NCI-H1436 (cell line): Measurements from ENCODE around the gene GSS.

Experiments
- DNase-seq: peaks from one replicate; lab custom pipeline; 2025; lab: John Stamatoyannopoulos, UW

The GSS gene

GRCh38 chr20:34993941-34994508 is 38.4 kb upstream of the GSS start:
- no peak for DNase-seq

DNA sequence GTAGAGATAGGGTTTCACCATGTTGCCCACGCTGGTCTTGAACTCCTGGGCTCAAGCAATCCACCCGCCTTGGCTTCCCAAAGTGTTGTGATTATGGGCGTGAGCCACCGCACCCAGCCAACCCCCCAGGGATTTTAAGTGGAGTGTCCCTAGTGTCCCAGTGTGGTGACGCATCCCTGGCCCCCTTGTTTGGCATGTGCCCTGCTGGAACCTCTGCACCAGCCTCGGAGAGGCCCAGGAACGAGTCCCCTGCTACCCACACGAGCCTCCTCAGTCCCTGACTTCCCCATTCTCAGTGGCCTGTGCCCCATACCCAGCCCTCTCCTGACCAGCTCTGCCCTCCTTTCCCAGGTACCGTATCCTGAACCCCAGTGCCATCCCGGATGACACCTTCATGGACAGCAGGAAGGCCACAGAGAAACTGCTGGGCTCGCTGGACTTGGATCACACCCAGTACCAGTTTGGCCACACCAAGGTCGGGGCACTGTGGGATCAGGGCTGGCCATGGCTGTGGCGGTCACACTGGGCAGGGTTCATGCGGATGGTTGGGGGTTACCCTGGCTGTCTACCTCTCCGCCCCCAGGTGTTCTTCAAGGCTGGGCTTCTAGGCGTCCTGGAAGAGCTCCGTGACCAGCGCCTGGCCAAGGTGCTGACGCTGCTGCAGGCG is 37.3 kb upstream of the GSS start:
- no peak for DNase-seq

GRCh38 chr20:34990661-34991214 is 35.1 kb upstream of the GSS start:
- no peak for DNase-seq

DNA sequence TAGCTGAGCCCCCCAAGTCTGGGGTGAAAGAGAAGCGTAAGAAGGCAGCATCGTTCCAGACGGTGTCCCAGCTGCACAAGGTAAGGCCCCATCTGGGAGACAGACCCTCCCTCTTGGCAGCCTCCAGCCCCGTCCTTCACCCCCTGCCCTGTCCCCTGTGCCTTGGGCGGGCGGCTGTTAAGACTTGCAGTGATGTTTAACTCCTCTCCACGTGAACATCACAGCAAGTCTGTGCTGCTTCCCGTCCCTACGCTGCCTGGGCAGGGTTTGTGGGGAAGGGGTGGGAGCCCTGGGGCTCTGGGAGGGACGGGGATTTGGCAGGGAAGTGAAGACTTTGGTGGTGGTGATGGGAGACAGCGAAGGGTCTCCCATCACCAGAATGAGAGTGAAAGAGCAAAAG is 34.6 kb upstream of the GSS start:
- DNase-seq, result no peak

DNA sequence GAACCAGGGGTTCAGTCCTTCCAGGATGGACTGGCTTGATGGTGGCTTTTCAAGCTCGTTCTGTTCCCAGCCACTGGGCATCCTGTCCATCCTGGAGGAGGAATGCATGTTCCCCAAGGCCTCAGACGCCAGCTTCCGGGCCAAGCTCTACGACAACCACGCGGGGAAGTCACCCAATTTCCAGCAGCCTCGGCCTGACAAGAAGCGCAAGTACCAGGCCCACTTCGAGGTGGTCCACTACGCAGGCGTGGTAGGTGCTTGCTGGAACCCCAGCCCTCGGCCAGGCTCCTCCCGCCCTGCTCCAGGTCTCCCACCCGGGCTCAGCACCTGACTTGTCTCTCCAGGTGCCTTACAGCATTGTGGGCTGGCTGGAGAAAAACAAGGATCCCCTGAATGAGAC is 34.1 kb upstream of the GSS start:
- no peak for DNase-seq

- DNase-seq, result no peak
Measured at GRCh38 chr20:34989118-34989517, 33.5 kb upstream of the GSS start.

- no peak for DNase-seq
Measured at GRCh38 chr20:34988191-34988540, 32.6 kb upstream of the GSS start.

- DNase-seq, result no peak
Measured at GRCh38 chr20:34987288-34988190, 31.9 kb upstream of the GSS start.

DNA sequence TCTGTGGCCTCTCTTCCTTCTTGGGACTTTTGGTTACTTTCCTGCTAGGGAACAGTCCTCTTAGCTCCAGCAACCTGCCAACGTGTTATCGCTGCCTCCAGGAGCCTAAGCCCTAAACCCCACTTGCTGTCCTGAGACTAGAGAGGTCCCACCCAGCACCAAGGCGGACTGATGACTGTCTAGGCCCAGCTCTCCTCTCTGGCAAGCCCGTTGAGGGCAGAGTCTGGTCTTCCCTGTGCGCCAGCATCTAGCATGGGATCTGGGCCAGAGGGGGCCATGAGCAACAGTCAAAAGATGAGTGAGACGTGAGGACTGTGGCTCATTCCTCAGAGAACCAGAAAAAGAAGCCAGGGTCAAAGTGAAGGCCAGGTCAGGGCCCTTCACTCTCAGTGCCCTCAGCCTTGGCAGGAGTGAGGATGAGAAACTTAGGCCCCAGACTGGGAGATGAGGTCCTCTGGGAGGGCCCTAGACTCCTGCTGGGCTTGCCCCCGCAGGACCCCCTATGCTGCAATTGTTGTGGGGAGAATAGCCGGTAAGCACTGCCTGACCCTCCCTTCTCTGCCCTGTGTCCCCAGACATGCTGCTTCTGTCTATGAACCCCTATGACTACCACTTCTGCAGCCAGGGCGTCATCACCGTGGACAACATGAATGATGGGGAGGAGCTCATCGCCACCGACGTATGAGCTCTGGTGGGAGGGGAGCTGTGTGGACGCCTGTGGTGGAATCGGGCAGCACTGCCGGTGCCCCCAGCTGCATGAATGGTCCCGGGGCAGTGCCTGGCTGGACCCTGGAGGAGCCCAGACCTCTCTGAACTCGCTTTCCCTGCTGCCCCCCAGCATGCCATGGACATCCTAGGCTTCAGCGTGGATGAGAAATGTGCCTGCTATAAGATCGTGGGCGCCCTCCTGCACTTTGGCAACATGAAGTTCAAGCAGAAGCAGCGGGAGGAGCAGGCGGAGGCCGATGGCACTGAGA is 31.0 kb upstream of the GSS start:
- DNase-seq, result no peak

GRCh38 chr20:34985461-34986310 is 30.1 kb upstream of the GSS start:
- DNase-seq, result no peak

DNA sequence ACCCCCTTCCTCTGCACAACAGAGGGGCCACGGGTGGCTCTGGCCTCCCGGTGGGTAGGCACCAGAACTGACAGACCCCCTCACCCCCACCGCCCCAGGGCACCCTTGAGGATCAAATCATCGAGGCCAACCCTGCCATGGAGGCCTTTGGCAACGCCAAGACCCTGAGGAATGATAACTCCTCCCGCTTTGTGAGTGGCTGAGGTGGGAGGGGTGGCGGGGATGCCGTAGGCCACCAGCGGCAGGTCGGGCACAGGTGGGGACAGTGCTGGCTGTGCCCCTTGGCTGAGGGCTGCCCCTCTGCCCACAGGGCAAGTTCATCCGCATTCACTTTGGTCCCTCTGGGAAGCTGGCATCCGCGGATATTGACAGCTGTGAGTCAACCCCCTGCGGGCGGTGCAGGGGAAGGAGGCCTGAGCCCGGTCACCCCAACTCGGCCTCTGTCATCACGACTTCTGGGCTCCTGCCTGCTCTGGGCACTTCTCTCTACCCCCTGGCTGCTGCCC is 29.2 kb upstream of the GSS start:
- DNase-seq, result no peak

GRCh38 chr20:34983995-34984735 is 28.6 kb upstream of the GSS start:
- no peak for DNase-seq

- DNase-seq, result no peak
Measured at GRCh38 chr20:34983089-34983820, 27.6 kb upstream of the GSS start.

DNA sequence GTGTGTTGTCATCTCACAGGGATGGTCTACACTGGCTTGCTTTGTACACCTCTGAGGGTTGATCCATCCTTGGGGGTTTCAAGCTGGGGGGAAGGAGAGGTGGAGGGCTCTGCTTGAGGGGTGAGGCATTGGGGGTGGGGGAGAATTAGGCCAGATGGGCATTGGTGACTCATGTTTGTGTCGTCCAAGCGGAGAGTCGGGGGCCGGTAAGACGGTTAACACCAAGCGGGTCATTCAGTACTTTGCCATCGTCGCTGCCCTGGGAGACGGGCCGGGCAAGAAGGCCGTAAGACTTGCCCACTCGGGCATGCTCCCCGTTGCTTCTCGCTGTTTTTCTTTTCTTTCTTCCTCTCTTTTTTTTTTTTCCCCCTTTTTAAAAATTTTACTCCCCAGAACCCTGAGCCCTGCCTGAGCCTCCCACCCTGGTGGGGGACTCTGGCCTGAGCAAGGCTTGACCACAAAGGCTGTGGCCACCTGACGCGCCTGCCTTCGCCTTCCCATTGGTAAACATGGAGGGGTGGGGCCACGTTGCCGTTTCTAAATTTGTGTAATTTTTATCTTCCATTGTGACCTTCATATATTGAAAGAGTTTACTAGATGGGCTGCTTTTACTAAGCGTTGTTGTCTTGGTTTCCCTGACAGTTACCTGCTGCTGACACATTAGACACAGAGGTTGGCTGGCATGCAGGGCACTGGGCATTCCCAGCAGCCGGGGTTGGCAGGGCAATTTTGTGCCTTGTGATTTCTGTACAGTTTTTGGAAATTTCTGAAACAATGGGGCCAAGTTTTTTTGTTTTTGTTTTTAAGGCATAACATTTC is 26.9 kb upstream of the GSS start:
- no peak for DNase-seq

GRCh38 chr20:34980543-34981233 is 25.1 kb upstream of the GSS start:
- no peak for DNase-seq

DNA sequence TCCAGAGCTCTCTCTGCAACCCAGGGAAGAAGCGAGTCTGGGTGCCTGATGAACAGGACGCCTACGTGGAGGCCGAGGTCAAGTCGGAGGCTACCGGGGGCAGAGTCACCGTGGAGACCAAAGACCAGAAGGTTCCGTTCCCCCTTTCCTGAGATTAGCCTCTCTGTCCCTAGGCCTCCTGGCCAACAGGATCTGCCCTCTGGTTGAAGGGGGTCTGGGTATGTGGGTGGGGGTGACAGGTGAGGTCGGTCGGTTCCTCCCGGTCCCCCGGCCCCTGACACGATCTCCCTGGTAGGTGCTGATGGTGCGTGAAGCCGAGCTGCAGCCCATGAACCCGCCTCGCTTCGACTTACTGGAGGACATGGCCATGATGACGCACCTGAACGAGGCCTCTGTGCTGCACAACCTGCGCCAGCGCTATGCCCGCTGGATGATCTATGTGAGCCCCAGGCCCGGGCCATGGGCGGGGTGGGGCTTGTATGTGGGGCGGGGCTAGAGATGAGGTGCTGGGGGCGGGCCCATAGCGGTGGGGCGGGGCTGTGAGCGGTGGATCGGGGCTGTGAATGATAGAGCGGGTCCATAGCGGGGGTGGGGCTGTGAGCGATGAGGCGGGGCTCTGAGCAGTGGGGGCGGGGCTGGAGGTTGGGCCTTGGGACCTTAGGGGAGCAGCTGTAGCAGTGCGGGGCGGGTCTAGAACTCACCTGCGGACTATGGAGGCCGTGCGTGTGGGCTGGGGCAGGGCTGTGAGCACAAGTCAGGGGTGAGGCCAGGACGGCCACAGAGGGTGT is 24.0 kb upstream of the GSS start:
- DNase-seq, result no peak
